Astrocyte of the spinal cord (primary cell): ENCODE measurements around the gene NBEAL2.

Experiments used
- DNase-seq: peaks from one replicate; pipeline ENCODE4 v3.0.0; 2011; ENCODE audit warnings: low read depth, low spot score
- H3K4me3 ChIP-seq: 2 replicates; pipeline ENCODE4 v1.5.1; 2011; ENCODE audit warnings: low read depth, mild to moderate bottlenecking, low read length, moderate library complexity
- CTCF ChIP-seq: IDR thresholded peaks from 2 replicates; pipeline ENCODE4 v1.5.1; 2012; ENCODE audit warnings: low read depth, mild to moderate bottlenecking, low read length, inconsistent platforms
- in situ Hi-C: cut with HindIII; loops from 2 replicates; pipeline ENCODE4 v1.10.0; 2017; ENCODE audit warnings: low sequenced_read_pairs

Gene NBEAL2

GRCh38 chr3:47007482-47008233 is 28.2 kb downstream of the NBEAL2 start:
- no peak for DNase-seq
- no peak overlapping the region for H3K4me3 ChIP-seq
- no peak for TF ChIP-seq CTCF
- in situ Hi-C loops = no loop called here

- no peak overlapping the region for H3K4me3 ChIP-seq
- no peak for TF ChIP-seq CTCF
- no peak for DNase-seq
- in situ Hi-C loops = no loop called here
These were observed 28.8 kb downstream of the NBEAL2 start for GRCh38 chr3:47008234-47008796.

GRCh38 chr3:47008851-47009224 is 29.4 kb downstream of the NBEAL2 start:
- in situ Hi-C loops = no loop called here
- TF ChIP-seq CTCF = no peak
- no peak for DNase-seq
- peak overlapping the region; percentile 41 for H3K4me3 ChIP-seq

GRCh38 chr3:47009225-47010110 is 30.0 kb downstream of the NBEAL2 start:
- TF ChIP-seq CTCF = no peak
- in situ Hi-C loops = no loop called here
- DNase-seq = peak; percentile 95
- H3K4me3 ChIP-seq = peak overlapping the region; percentile 49

- DNase-seq = no peak
- in situ Hi-C loops = no loop called here
- no peak for TF ChIP-seq CTCF
- peak overlapping the region; percentile 49 for H3K4me3 ChIP-seq
These were observed 30.7 kb downstream of the NBEAL2 start for GRCh38 chr3:47010111-47010712.

- in situ Hi-C loops = no loop called here
- no peak for TF ChIP-seq CTCF
- no peak for DNase-seq
These were observed 31.4 kb downstream of the NBEAL2 start for GRCh38 chr3:47010910-47011309.

More at GRCh38 chr3:47010910-47011309, 31.4 kb downstream of the NBEAL2 start:
- no peak overlapping the region for H3K4me3 ChIP-seq
